Measurements from ENCODE around the gene PRSS22. TPM values are rescaled to one million over a fixed set of nuclear protein-coding genes. Genes with fewer than 3 reads are reported as not detected.
A peak's percentile ranks its signal among the peaks of the same experiment; 100 is the strongest.

The PRSS22 gene
- polyA plus RNA-seq, 1 of the 3 experiments (the other 2 are of a cell fraction), result not detected

GRCh38 chr16:2874912-2875362, 17.0 kb upstream of the PRSS22 start (continued):
- TF ChIP-seq ELF1 (IDR thresholded peaks at IDR 0.05) (no peak), CHD2 (IDR thresholded peaks at IDR 0.05; ENCODE audit: low read length, partially characterized antibody) (no peak), TEAD4 (IDR thresholded peaks at IDR 0.05; ENCODE audit: borderline replicate concordance, insufficient read depth) (no peak)

DNA sequence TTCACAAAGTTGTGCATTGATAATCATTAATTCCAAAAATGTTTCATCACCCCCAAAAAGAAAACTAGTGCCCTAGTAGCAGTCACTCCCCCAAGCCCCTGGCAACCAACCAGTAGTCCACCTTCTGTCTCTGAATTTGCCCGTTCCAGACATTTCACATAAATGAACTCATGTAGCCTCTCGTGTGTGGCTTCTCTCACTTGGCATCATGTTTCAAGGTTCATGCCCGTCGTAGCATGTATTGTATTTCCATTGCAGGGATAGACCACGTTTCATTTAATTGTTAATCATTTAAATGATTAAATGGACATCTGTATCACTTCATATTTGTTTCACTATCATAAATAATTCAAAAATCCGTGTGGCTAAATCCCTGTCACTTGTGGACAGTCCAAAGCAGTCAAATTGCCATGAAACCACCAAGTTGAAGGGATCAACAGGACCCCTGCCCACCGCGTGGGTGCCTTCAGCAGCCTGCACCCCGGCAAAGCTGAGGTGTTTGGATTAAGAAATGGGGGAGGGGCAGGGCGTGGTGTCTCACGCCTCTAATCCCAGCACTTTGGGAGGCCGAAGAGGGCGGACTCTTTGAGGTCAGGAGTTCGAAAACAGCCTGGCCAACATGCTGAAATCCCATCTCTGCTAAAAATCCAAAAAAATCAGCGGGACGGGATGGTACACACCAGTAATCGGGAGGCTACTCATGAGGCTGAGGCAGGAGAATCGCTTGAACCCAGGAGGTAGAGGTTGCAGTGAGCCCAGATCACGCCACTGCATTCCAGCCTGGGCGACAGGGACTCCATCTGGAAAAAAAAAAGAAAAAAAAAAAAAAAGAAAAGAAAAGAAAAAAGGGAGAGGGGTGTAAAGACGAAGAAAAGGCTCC, 16.3 kb upstream of the PRSS22 start:
- H3K9me3 ChIP-seq, result no peaks in the 10 kb centered on the region
- POLR2A ChIA-PET, result no interaction called here
- H2AFZ ChIP-seq (ENCODE audit: low read depth), result peak overlapping the region; percentile 73; the same call in 1 of the 2 replicates
- no peak overlapping the region for H3K27ac ChIP-seq (ENCODE audit: low read depth in 2 of 2, low read length in 1 of 2)
- H4K20me1 ChIP-seq (ENCODE audit: insufficient read depth), result no peaks in the 10 kb centered on the region
- no peaks in the 10 kb centered on the region for H3K79me2 ChIP-seq (ENCODE audit: insufficient read depth)
- peak overlapping the region in 1 of 2 experiments; percentile 32; a peak in 1 of 4 replicates for H3K4me3 ChIP-seq (ENCODE audit: low read depth in 2 of 2, low read length in 1 of 2)
- no peaks in the 10 kb centered on the region for H3K4me1 ChIP-seq (ENCODE audit: control insufficient read depth in 1 of 2, insufficient read depth in 2 of 2, low read depth in 1 of 2, low read length in 1 of 2)
- DNase-seq, result no peak
- no peaks in the 10 kb centered on the region for H3K9me2 ChIP-seq
- H3K4me2 ChIP-seq, result no peak overlapping the region
- CTCF ChIA-PET, result interaction anchor here (1.0 to 10.9 kb wide), 7 partner anchors 13 to 86 kb away, joined by 3 to 144 read pairs (median 4); partner anchors contain the start of gene FLYWCH1
- WGBS (ENCODE audit: low lambda C conversion rate), result 75% methylated on average over 21 of the region's 21 CpGs
- no peaks in the 10 kb centered on the region for H3K36me3 ChIP-seq (replicated peaks in 1 of 2; ENCODE audit: control insufficient read depth in 1 of 2, insufficient read depth in 2 of 2, low read length in 1 of 2)
- H3F3A ChIP-seq (replicated peaks; ENCODE audit: insufficient read depth), result peaks cover 4% of the 10 kb centered on the region
- no peak overlapping the region for H3K9ac ChIP-seq
- TF ChIP-seq, protein P1, sequence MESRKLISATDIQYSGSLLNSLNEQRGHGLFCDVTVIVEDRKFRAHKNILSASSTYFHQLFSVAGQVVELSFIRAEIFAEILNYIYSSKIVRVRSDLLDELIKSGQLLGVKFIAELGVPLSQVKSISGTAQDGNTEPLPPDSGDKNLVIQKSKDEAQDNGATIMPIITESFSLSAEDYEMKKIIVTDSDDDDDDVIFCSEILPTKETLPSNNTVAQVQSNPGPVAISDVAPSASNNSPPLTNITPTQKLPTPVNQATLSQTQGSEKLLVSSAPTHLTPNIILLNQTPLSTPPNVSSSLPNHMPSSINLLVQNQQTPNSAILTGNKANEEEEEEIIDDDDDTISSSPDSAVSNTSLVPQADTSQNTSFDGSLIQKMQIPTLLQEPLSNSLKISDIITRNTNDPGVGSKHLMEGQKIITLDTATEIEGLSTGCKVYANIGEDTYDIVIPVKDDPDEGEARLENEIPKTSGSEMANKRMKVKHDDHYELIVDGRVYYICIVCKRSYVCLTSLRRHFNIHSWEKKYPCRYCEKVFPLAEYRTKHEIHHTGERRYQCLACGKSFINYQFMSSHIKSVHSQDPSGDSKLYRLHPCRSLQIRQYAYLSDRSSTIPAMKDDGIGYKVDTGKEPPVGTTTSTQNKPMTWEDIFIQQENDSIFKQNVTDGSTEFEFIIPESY (IDR thresholded peaks at IDR 0.05; ENCODE audit: borderline replicate concordance, low read depth), result no peak
- TF ChIP-seq GATA2 (CRISPR knock-in tag; IDR thresholded peaks at IDR 0.05), result no peak
- no peak for TF ChIP-seq YY1 (IDR thresholded peaks at IDR 0.05; ENCODE audit: low read depth)
- no peak for TF ChIP-seq TCF12 (IDR thresholded peaks at IDR 0.05)
- no peak for TF ChIP-seq RCOR1 (IDR thresholded peaks at IDR 0.05; ENCODE audit: low read length)
- TF ChIP-seq MAX (IDR thresholded peaks at IDR 0.05; ENCODE audit: low read depth), result no peak
- TF ChIP-seq GABPA (IDR thresholded peaks at IDR 0.05; ENCODE audit: low read depth), result no peak
- no peak for TF ChIP-seq ELF1 (IDR thresholded peaks at IDR 0.05)
- no peaks in the 10 kb centered on the region for H3K27me3 ChIP-seq (ENCODE audit: insufficient read depth)

DNA sequence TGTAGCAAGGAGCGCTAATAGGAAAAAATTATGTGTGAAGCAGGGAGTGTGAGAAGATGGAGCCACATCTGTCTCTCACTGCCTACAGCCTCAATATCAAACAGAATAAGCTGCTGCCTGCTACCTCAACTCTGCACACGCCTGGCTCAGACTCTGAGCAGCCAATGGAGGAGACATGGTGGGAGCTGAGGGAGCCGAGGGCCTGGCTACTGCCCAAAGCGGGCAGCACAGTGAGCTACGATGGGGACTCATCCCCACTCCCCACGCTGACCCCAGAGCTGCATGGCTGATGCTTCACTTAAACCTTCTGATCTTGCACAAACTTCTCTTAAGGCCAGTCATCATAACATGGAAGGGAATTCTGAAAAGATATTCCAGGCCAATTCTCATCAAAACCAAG, 14.0 kb upstream of the PRSS22 start:
- CTCF ChIA-PET, result interaction anchor here (0.9 to 10.9 kb wide), 6 partner anchors 11 to 90 kb away, joined by 3 to 144 read pairs (median 6); partner anchors contain the start of gene FLYWCH2
- H3F3A ChIP-seq (replicated peaks; ENCODE audit: insufficient read depth), result peaks cover 15% of the 10 kb centered on the region
- no peaks in the 10 kb centered on the region for H4K20me1 ChIP-seq (ENCODE audit: insufficient read depth)
- no peak for DNase-seq
- H3K27me3 ChIP-seq (ENCODE audit: insufficient read depth), result no peaks in the 10 kb centered on the region
- H3K9me3 ChIP-seq, result no peaks in the 10 kb centered on the region
- no peaks in the 10 kb centered on the region for H3K36me3 ChIP-seq (replicated peaks in 1 of 2; ENCODE audit: control insufficient read depth in 1 of 2, insufficient read depth in 2 of 2, low read length in 1 of 2)
- H3K79me2 ChIP-seq (ENCODE audit: insufficient read depth), result no peaks in the 10 kb centered on the region
- no peak overlapping the region for H2AFZ ChIP-seq (ENCODE audit: low read depth)
- no peak overlapping the region for H3K9ac ChIP-seq
- H3K27ac ChIP-seq (ENCODE audit: low read depth in 2 of 2, low read length in 1 of 2), result no peak overlapping the region
- 52% methylated on average over 5 of the region's 6 CpGs for WGBS (ENCODE audit: low lambda C conversion rate)
- H3K9me2 ChIP-seq, result no peaks in the 10 kb centered on the region
- POLR2A ChIA-PET, result no interaction called here
- no peak overlapping the region for H3K4me2 ChIP-seq
- H3K4me3 ChIP-seq (ENCODE audit: low read depth in 2 of 2, low read length in 1 of 2), result no peak overlapping the region
- peaks cover 4 to 5% of the 10 kb centered on the region in 2 experiments; a peak in 3 of 4 replicates for H3K4me1 ChIP-seq (ENCODE audit: control insufficient read depth in 1 of 2, insufficient read depth in 2 of 2, low read depth in 1 of 2, low read length in 1 of 2)
- TF ChIP-seq USF2 (IDR thresholded peaks at IDR 0.05; ENCODE audit: borderline replicate concordance, low read depth, low read length) (no peak), TCF12 (IDR thresholded peaks at IDR 0.05) (no peak), JUND (IDR thresholded peaks at IDR 0.05) (no peak), FOSL2 (IDR thresholded peaks at IDR 0.05; ENCODE audit: borderline replicate concordance, low read depth) (no peak), REST (IDR thresholded peaks at IDR 0.05; ENCODE audit: low read depth, low read length) (no peak), GATA2 (CRISPR knock-in tag; IDR thresholded peaks at IDR 0.05) (no peak), MEF2A (IDR thresholded peaks at IDR 0.05; ENCODE audit: borderline replicate concordance, low read depth) (no peak), GABPA (IDR thresholded peaks at IDR 0.05; ENCODE audit: low read depth) (no peak), IRF3 (IDR thresholded peaks at IDR 0.05; ENCODE audit: low read depth, low read length) (no peak)

Measured in SK-N-SH (cell line).